H1 (cell line): Measurements from ENCODE around the gene MXI1. TPM values are rescaled to one million over a fixed set of nuclear protein-coding genes. Genes with fewer than 3 reads are reported as not detected.

Source experiments
- ATF3 ChIP-seq: IDR thresholded peaks from 2 replicates; pipeline ENCODE4 v1.6.1; 2011; ENCODE audit warnings: low read depth, mild to moderate bottlenecking, low read length; ENCODE audit not compliant: insufficient read depth
- TAF7 ChIP-seq: optimal IDR thresholded peaks from 2 replicates; pipeline ENCODE3; 2011; ENCODE audit warnings: low read depth, mild to moderate bottlenecking, inconsistent platforms, low read length, moderate library complexity, borderline replicate concordance
- polyA plus RNA-seq, 7 experiments: library from polyadenylated mRNA; depleted of rRNA in 3 of 7; stranded (reverse) in 5 of 7; unstranded in 2 of 7; fragments of >200 nt in 5 of 7; fragments of 200-250 nt in 2 of 7; gene quantifications; 1 replicate in 5 of 7; 2 replicates in 1 of 7; 4 replicates in 1 of 7; pipeline versions ENCODE4 v1.2.1 to v1.2.3, GENCODE V29; 2011 to 2013; ENCODE audit warnings: missing spikeins in 2 of 7, mixed read lengths in 2 of 7
- total RNA-seq: library from RNA; stranded (reverse); fragmentation: NEBNext Ultra II Directional; extraction: Animal tissue kit (Norgen Biotek cat#: 25700); gene quantifications from 2 replicates; pipeline ENCODE4 v1.2.1, GENCODE V29; 2021

MXI1 gene
- total and polyA plus RNA-seq, 2 of the 8 experiments (the other 6 are each of a cell fraction or from before 2014, with no cell fraction given): 5.7 to 8.8 TPM

GRCh38 chr10:110163841-110164240 is 43.6 kb upstream of the MXI1 start (continued):
- no peak for TF ChIP-seq ATF3
- TF ChIP-seq TAF7: no peak
